Esophagus muscularis mucosa (tissue), 4 donors: ENCODE data around the gene NCOA3. TPM values are rescaled to one million over a fixed set of nuclear protein-coding genes. Genes with fewer than 3 reads are reported as not detected.

Source experiments
- DNase-seq: peaks from one replicate; pipeline ENCODE4 v3.0.0-alpha.2; 2017; ENCODE audit errors: extremely low spot score
- H3K27ac ChIP-seq, 4 donors: fragments of 200-600 bp; sonication (generic); replicated peaks in 1 of 4; 1 replicate in 3 of 4; 2 replicates in 1 of 4; pipeline ENCODE4 v1.5.1; 2016 to 2019; ENCODE audit warnings: mild to moderate bottlenecking in 1 of 4
- H3K27me3 ChIP-seq, 4 donors: fragments of 200-600 bp; sonication (generic); one replicate each; pipeline versions ENCODE4 v1.5.1 to v1.6.0; 2016 to 2019
- H3K36me3 ChIP-seq, 4 donors: fragments of 200-600 bp; sonication (generic); one replicate each; pipeline ENCODE4 v1.5.1; 2016 to 2019
- H3K4me1 ChIP-seq, 4 donors: fragments of 200-600 bp; sonication (generic); one replicate each; pipeline ENCODE4 v1.5.1; 2016 to 2019
- H3K4me3 ChIP-seq, 4 donors: fragments of 200-600 bp; sonication (generic); 1 replicate in 2 of 4; 2 replicates in 2 of 4; pipeline ENCODE4 v1.5.1; 2016 to 2019; ENCODE audit warnings: mild to moderate bottlenecking in 4 of 4, moderate library complexity in 1 of 4
- H3K9me3 ChIP-seq, 4 donors: fragments of 200-600 bp; sonication (generic); 1 replicate in 3 of 4; 2 replicates in 1 of 4; pipeline ENCODE4 v1.5.1; 2016 to 2019
- EP300 ChIP-seq: sonication (generic); formaldehyde crosslinking; IDR thresholded peaks from one replicate; pipeline ENCODE4 v1.6.1; 2017; ENCODE audit warnings: antibody characterized with exemption
- POLR2A ChIP-seq: fragments of 450-650 bp; IDR thresholded peaks from one replicate; pipeline ENCODE4 v1.6.1; 2017; ENCODE audit warnings: antibody characterized with exemption, moderate library complexity, mild to moderate bottlenecking, low read depth
- POLR2AphosphoS5 ChIP-seq, 2 donors: sonication (generic); formaldehyde crosslinking; IDR thresholded peaks; one replicate each; pipeline ENCODE4 v1.6.1; 2017; ENCODE audit warnings: antibody characterized with exemption in 2 of 2
- WGBS: methylation state at CpG from one replicate; pipeline ENCODE4 v1.1.5; 2018; 5-methylcytosine and 5-hydroxymethylcytosine counted together
- intact Hi-C: fragments of 100-400 bp; cut with DNase I; formaldehyde crosslinking; loops from one replicate; pipeline ENCODE4 v1.15.1; 2023
- total RNA-seq, 4 donors: library from RNA; depleted of rRNA; stranded (reverse); fragments of >200 nt; gene quantifications; one replicate each; pipeline versions ENCODE4 v1.1.0 to v1.2.1, GENCODE V29; 2016
- TF ChIP-seq, protein P1 (sequence below), 3 experiments: fragments of 200-600 bp in 2 of 3; fragments of 450-650 bp in 1 of 3; sonication (generic) in 2 of 3; IDR thresholded peaks; one replicate each; pipeline ENCODE4 v1.5.1; 2017 to 2019; ENCODE audit warnings: antibody characterized with exemption in 3 of 3, mild to moderate bottlenecking in 2 of 3, moderate library complexity in 1 of 3

Gene NCOA3
- total RNA-seq, 4 donors from 2014 or later: 25.7 to 51.4 (median 35.8) TPM

DNA sequence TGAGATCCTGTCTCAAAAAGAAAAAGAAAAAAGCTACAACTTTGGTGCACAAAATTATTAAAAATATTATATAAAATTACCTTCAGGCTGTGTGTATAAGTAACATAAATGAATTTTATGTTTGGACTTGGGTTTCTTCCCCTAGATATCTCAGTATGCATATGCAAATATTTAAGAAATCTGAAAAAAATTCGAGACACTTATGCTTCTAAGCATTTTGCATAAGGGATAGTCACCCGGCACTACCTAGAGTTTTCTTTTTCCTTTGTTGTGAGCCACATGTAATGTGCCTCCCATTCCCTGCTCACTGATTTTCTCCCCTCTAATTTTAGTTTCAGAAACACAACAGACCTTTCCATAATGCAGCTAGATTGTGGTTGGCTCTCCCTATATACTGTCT is 79.4 kb downstream of the NCOA3 start:
- 86% methylated on average over 2 of the region's 2 CpGs for WGBS
- no peaks in the 10 kb centered on the region for H3K9me3 ChIP-seq
- DNase-seq: no peak
- H3K27ac ChIP-seq: no peak overlapping the region
- H3K36me3 ChIP-seq: peaks cover 0 to 14% (median 0%) of the 10 kb centered on the region in 4 donors
- TF ChIP-seq, protein P1, sequence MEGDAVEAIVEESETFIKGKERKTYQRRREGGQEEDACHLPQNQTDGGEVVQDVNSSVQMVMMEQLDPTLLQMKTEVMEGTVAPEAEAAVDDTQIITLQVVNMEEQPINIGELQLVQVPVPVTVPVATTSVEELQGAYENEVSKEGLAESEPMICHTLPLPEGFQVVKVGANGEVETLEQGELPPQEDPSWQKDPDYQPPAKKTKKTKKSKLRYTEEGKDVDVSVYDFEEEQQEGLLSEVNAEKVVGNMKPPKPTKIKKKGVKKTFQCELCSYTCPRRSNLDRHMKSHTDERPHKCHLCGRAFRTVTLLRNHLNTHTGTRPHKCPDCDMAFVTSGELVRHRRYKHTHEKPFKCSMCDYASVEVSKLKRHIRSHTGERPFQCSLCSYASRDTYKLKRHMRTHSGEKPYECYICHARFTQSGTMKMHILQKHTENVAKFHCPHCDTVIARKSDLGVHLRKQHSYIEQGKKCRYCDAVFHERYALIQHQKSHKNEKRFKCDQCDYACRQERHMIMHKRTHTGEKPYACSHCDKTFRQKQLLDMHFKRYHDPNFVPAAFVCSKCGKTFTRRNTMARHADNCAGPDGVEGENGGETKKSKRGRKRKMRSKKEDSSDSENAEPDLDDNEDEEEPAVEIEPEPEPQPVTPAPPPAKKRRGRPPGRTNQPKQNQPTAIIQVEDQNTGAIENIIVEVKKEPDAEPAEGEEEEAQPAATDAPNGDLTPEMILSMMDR (IDR thresholded peaks at IDR 0.05): no peak
- TF ChIP-seq POLR2A (no peak), EP300 (no peak), POLR2AphosphoS5 (IDR thresholded peaks at IDR 0.05) (no peak)
- no peaks in the 10 kb centered on the region for H3K27me3 ChIP-seq
- no peak overlapping the region for H3K4me3 ChIP-seq
- intact Hi-C loops: no loop called here
- H3K4me1 ChIP-seq: peaks cover 41 to 64% (median 56%) of the 10 kb centered on the region in 4 donors

- Histone ChIP-seq H3K4me1 (peaks cover 16 to 46% (median 34%) of the 10 kb centered on the region in 4 donors), H3K27me3 (no peaks in the 10 kb centered on the region), H3K4me3 (no peak overlapping the region), H3K9me3 (no peaks in the 10 kb centered on the region), H3K27ac (no peak overlapping the region), H3K36me3 (peaks cover 0 to 14% (median 0%) of the 10 kb centered on the region in 4 donors)
- 100% methylated on average over 2 of the region's 2 CpGs for WGBS
- intact Hi-C loops: no loop called here
- DNase-seq: no peak
- TF ChIP-seq EP300 (no peak), POLR2A (no peak), POLR2AphosphoS5 (IDR thresholded peaks at IDR 0.05) (no peak)
- TF ChIP-seq, protein P1 (IDR thresholded peaks at IDR 0.05): no peak
Observed at GRCh38 chr20:47583551-47583950, 81.9 kb downstream of the NCOA3 start.

DNA sequence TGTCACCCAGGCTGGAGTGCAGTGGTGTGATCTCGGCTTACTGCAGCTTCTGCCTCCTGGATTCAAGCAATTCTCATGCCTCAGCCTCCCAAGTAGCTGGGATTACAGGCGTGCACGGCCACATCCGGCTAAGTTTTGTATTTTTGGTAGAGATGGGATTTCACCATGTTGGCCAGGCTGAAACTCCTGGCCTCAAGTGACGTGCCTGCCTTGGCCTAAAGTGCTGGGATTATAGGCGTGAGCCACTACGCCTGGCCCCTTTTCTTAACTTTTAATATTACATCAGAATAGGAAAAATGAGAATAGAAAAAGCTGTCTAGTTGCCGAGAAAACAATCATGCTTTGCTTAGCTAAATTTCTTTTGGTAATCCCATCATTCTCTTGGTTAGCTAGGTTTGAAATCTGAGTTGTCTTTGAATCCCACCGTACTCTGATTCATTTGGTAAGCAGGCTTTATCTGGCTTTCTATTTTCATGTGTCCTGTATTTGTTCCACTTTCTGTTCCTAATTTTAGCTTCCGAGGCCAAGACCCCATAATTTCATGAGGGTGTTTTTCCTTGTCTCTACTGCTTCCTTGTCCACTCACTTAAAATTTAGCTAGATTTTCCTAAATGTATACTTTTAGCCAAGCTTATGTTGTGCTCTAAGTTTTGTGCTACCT is 83.5 kb downstream of the NCOA3 start:
- H3K36me3 ChIP-seq: peaks cover 0 to 14% (median 2%) of the 10 kb centered on the region in 4 donors
- H3K4me1 ChIP-seq: peaks cover 0 to 29% (median 18%) of the 10 kb centered on the region in 4 donors
- H3K9me3 ChIP-seq: no peaks in the 10 kb centered on the region
- no peak for DNase-seq
- intact Hi-C loops: no loop called here
- 78% methylated on average over 10 of the region's 10 CpGs for WGBS
- no peaks in the 10 kb centered on the region for H3K27me3 ChIP-seq
- H3K27ac ChIP-seq: no peak overlapping the region
- H3K4me3 ChIP-seq: no peak overlapping the region
- TF ChIP-seq EP300 (no peak), POLR2A (no peak), POLR2AphosphoS5 (IDR thresholded peaks at IDR 0.05) (no peak)
- TF ChIP-seq, protein P1 (IDR thresholded peaks at IDR 0.05): no peak

GRCh38 chr20:47586649-47587294 is 85.1 kb downstream of the NCOA3 start:
- peaks cover 0 to 14% (median 2%) of the 10 kb centered on the region in 4 donors for H3K36me3 ChIP-seq
- no peak overlapping the region for H3K4me3 ChIP-seq
- DNase-seq: no peak
- peaks cover 0 to 19% (median 11%) of the 10 kb centered on the region in 4 donors for H3K4me1 ChIP-seq
- TF ChIP-seq POLR2AphosphoS5 (IDR thresholded peaks at IDR 0.05) (no peak), POLR2A (no peak), EP300 (no peak)
- TF ChIP-seq, protein P1 (IDR thresholded peaks at IDR 0.05): no peak
- H3K27ac ChIP-seq: no peak overlapping the region
- H3K27me3 ChIP-seq: no peaks in the 10 kb centered on the region
- intact Hi-C loops: no loop called here
- no peaks in the 10 kb centered on the region for H3K9me3 ChIP-seq
- WGBS: 78% methylated on average over 6 of the region's 6 CpGs
